HepG2 (cell line): ENCODE results near the gene SLC35F3. TPM values are rescaled to one million over a fixed set of nuclear protein-coding genes. Genes with fewer than 3 reads are reported as not detected.

ENCODE experiments used
- ATAC-seq: fragments of 200-7000 bp; cut with Tn5 transposase; 3 replicates; pipeline ENCODE4 v1.9.1; 2020; ENCODE audit warnings: mild to moderate bottlenecking, moderate library complexity
- BruUV-seq: library from RNA; stranded (reverse); fragments of 400-500 nt; replicated peaks from 2 replicates; lab custom pipeline; 2021; lab: Mats Ljungman, UMichigan
- CTCF ChIA-PET: fragments of 300-600 bp; formaldehyde crosslinking; extraction: SDS; loops from one replicate; lab custom pipeline; 2021; ENCODE audit warnings: low total read pairs, inconsistent platforms, low intra/inter-chr PET ratio; lab: Yijun Ruan, JAX
- POLR2A ChIA-PET: fragments of 350-600 bp; sonication (Branson Sonifier 250); formaldehyde crosslinking; loops from one replicate; lab custom pipeline; 2020; ENCODE audit warnings: antibody characterized with exemption, inconsistent platforms; lab: Yijun Ruan, JAX
- DNase-seq: peaks from one replicate; pipeline ENCODE4 v3.0.0-alpha.2; 2015; ENCODE audit warnings: low spot score
- FAIRE-seq: peaks from 3 replicates; lab custom pipeline; 2011; peaks lifted over from hg19 to GRCh38; lab: Jason Lieb, UNC
- H2AFZ ChIP-seq: one replicate; pipeline ENCODE4 v1.6.1; 2011; ENCODE audit warnings: low read length, inconsistent platforms
- H3K27ac ChIP-seq: fragments of 300-600 bp; 3 replicates; pipeline ENCODE4 v1.8.0; 2011; ENCODE audit warnings: mixed run types, mild to moderate bottlenecking, mixed read lengths, low read length, inconsistent platforms; ENCODE audit not compliant: insufficient read depth; ENCODE audit errors: extremely low read length
- H3K27me3 ChIP-seq, 2 experiments: fragments of 200-600 bp in 1 of 2; 2 replicates in 1 of 2; 3 replicates in 1 of 2; pipeline versions ENCODE4 v1.6.0 to v1.8.0; 2011; ENCODE audit warnings: low read length in 2 of 2, mild to moderate bottlenecking in 2 of 2, moderate library complexity in 2 of 2, inconsistent platforms in 1 of 2; ENCODE audit not compliant: insufficient read depth in 2 of 2, control insufficient read depth in 1 of 2
- H3K36me3 ChIP-seq, 2 experiments: fragments of 200-600 bp in 1 of 2; replicated peaks in 1 of 2; 2 replicates in 1 of 2; 3 replicates in 1 of 2; pipeline versions ENCODE4 v1.5.1 to v1.8.0; 2011; ENCODE audit warnings: low read length in 2 of 2, inconsistent platforms in 1 of 2; ENCODE audit not compliant: insufficient read depth in 2 of 2, control insufficient read depth in 1 of 2
- H3K4me1 ChIP-seq: 2 replicates; pipeline ENCODE4 v1.5.1; 2012; ENCODE audit warnings: low read length, inconsistent platforms; ENCODE audit not compliant: insufficient read depth
- H3K4me2 ChIP-seq: 2 replicates; pipeline ENCODE4 v1.6.0; 2011; ENCODE audit warnings: low read depth, low read length, inconsistent platforms
- H3K4me3 ChIP-seq, 3 experiments: fragments of 200-600 bp in 1 of 3; sonication (generic), shearing (Covaris generic) in 1 of 3; replicated peaks in 1 of 3; 2 replicates each; pipeline ENCODE4 v1.5.1; 2011 to 2016; ENCODE audit warnings: low read length in 3 of 3, inconsistent platforms in 2 of 3, low read depth in 2 of 3, mild to moderate bottlenecking in 2 of 3, control low read depth in 1 of 3, mixed read lengths in 1 of 3; ENCODE audit not compliant: insufficient read depth in 1 of 3
- H3K79me2 ChIP-seq: one replicate; pipeline ENCODE4 v1.6.1; 2011; ENCODE audit warnings: low read length, inconsistent platforms; ENCODE audit not compliant: insufficient read depth
- H3K9ac ChIP-seq: 2 replicates; pipeline ENCODE4 v1.6.0; 2011; ENCODE audit warnings: mild to moderate bottlenecking, low read depth, low read length, inconsistent platforms; ENCODE audit not compliant: insufficient read depth
- H3K9me3 ChIP-seq: 2 replicates; pipeline ENCODE4 v1.5.1; 2012; ENCODE audit warnings: mild to moderate bottlenecking, low read length
- H4K20me1 ChIP-seq: 2 replicates; pipeline ENCODE4 v1.6.0; 2011; ENCODE audit warnings: inconsistent platforms, mild to moderate bottlenecking, low read length, moderate library complexity; ENCODE audit not compliant: insufficient read depth
- CCAR2 ChIP-seq: fragments of 200-400 bp; formaldehyde crosslinking; optimal IDR thresholded peaks from 2 replicates; pipeline ENCODE3; 2018; ENCODE audit warnings: low read depth, mild to moderate bottlenecking, low read length, moderate library complexity
- CHCHD3 ChIP-seq: sonication (generic); formaldehyde crosslinking; IDR thresholded peaks from 2 replicates; pipeline ENCODE4 v1.8.0; 2022; ENCODE audit warnings: mild to moderate bottlenecking, missing genetic modification reagents, moderate library complexity
- EED ChIP-seq: sonication (generic); formaldehyde crosslinking; IDR thresholded peaks from 2 replicates; pipeline ENCODE4 v1.5.0; 2020; ENCODE audit warnings: mild to moderate bottlenecking, missing genetic modification reagents
- MAZ ChIP-seq, 2 experiments: sonication (generic) in 1 of 2; formaldehyde crosslinking in 1 of 2; IDR thresholded peaks; 2 replicates each; pipeline versions ENCODE4 v1.5.0 to v1.6.1; 2012 to 2020; ENCODE audit warnings: low read depth in 2 of 2, mild to moderate bottlenecking in 2 of 2, borderline replicate concordance in 1 of 2, improper control_type of control experiment in 1 of 2, low read length in 1 of 2, missing genetic modification reagents in 1 of 2, moderate library complexity in 1 of 2
- RBAK ChIP-seq: sonication (generic); formaldehyde crosslinking; IDR thresholded peaks from 2 replicates; pipeline ENCODE4 v1.5.1; 2020; ENCODE audit warnings: mild to moderate bottlenecking, missing genetic modification reagents
- ZNF639 ChIP-seq: conservative IDR thresholded peaks from 2 replicates; pipeline ENCODE4 v1.6.1; 2018; ENCODE audit warnings: missing genetic modification reagents
- WGBS: methylation state at CpG from one replicate; pipeline ENCODE4 v1.1.6; 2017; ENCODE audit warnings: low lambda C conversion rate; 5-methylcytosine and 5-hydroxymethylcytosine counted together
- in situ Hi-C: cut with HindIII; loops from 2 replicates; pipeline ENCODE4 v1.10.0; 2017; ENCODE audit warnings: low pct_unique_long_range_greater_than_20kb; ENCODE audit not compliant: extremely low pct_ligation_motif_present
- intact Hi-C: fragments of 100-400 bp; cut with micrococcal nuclease; formaldehyde crosslinking; loops from one replicate; pipeline ENCODE4 v1.10.0; 2022; ENCODE audit not compliant: unreplicated experiment
- polyA plus RNA-seq, 8 experiments: library from polyadenylated mRNA; depleted of rRNA in 3 of 8; stranded (reverse) in 7 of 8; unstranded in 1 of 8; fragments of >200 nt; fragmentation: Illumina TruSeq in 4 of 8; extraction: Trizol in 4 of 8; gene quantifications; 2 replicates each; pipeline versions ENCODE4 v1.2.1 to v1.2.3, GENCODE V29; 2011 to 2016; ENCODE audit warnings: low read depth in 4 of 8, missing spikeins in 1 of 8, mixed read lengths in 1 of 8; ENCODE audit not compliant: insufficient read depth in 1 of 8
- total RNA-seq, 5 experiments: library from RNA; depleted of rRNA; stranded (reverse); fragments of >200 nt; fragmentation: Illumina TruSeq; extraction: Trizol; gene quantifications; 2 replicates each; pipeline ENCODE4 v1.2.3, GENCODE V29; 2016; ENCODE audit warnings: low read depth in 1 of 5

Gene SLC35F3
- total and polyA plus RNA-seq, 2 of the 13 experiments (the other 11 are each of a cell fraction or from before 2014, with no cell fraction given), result not detected

GRCh38 chr1:234125714-234126113 lies 221.2 kb downstream of the SLC35F3 start:
- H3K9ac ChIP-seq, result no peak overlapping the region
- H3K27ac ChIP-seq, result no peak overlapping the region
- no peak for FAIRE-seq
- H4K20me1 ChIP-seq, result no peaks in the 10 kb centered on the region
- H3K4me3 ChIP-seq, result no peak overlapping the region; a peak in 1 of 6 replicates
- H3K4me2 ChIP-seq, result peak overlapping the region; percentile 38; the same call in 1 of the 2 replicates
- peak; percentile 63 for ATAC-seq
- H3K9me3 ChIP-seq, result no peaks in the 10 kb centered on the region
- no peaks in the 10 kb centered on the region for H3K36me3 ChIP-seq
- H3K79me2 ChIP-seq, result no peaks in the 10 kb centered on the region
- in situ Hi-C loops (loop anchor here (25.0 kb wide), 1 partner anchor 187 kb away; no protein-coding TSS in a partner anchor), intact Hi-C loops (loop anchor here (1.0 kb wide), 1 partner anchor 185 kb away; no protein-coding TSS in a partner anchor)
- peaks cover 0 to 4% of the 10 kb centered on the region in 2 experiments; a peak in 1 of 5 replicates for H3K27me3 ChIP-seq
- WGBS, result 39% methylated on average over 13 of the region's 13 CpGs
- POLR2A ChIA-PET, result interaction anchor here (1.5 kb wide), 1 partner anchor 188 kb away, joined by 3 read pairs; no protein-coding TSS in a partner anchor
- TF ChIP-seq CCAR2, result no peak
- TF ChIP-seq MAZ (IDR thresholded peaks at IDR 0.05; ENCODE audit: borderline replicate concordance, low read depth, low read length), result no peak
- no peak for TF ChIP-seq MAZ (CRISPR knock-in tag; IDR thresholded peaks at IDR 0.05; ENCODE audit: low read depth)
- no peak for TF ChIP-seq ZNF639
- no peak for TF ChIP-seq CHCHD3
- no peak for TF ChIP-seq EED
- no peak for TF ChIP-seq RBAK (CRISPR knock-in tag)
- no peak for DNase-seq
- no TSS peak for BruUV-seq
- CTCF ChIA-PET, result no interaction called here
- H3K4me1 ChIP-seq, result no peaks in the 10 kb centered on the region
- H2AFZ ChIP-seq, result no peak overlapping the region
